Measurements from ENCODE around the gene RNASEH2C.
"Not testable (repeated sequence)": the region's sequence is repeated elsewhere in the genome, so short reads cannot be mapped to it uniquely, and the experiment has no call there.

The RNASEH2C gene

DNA sequence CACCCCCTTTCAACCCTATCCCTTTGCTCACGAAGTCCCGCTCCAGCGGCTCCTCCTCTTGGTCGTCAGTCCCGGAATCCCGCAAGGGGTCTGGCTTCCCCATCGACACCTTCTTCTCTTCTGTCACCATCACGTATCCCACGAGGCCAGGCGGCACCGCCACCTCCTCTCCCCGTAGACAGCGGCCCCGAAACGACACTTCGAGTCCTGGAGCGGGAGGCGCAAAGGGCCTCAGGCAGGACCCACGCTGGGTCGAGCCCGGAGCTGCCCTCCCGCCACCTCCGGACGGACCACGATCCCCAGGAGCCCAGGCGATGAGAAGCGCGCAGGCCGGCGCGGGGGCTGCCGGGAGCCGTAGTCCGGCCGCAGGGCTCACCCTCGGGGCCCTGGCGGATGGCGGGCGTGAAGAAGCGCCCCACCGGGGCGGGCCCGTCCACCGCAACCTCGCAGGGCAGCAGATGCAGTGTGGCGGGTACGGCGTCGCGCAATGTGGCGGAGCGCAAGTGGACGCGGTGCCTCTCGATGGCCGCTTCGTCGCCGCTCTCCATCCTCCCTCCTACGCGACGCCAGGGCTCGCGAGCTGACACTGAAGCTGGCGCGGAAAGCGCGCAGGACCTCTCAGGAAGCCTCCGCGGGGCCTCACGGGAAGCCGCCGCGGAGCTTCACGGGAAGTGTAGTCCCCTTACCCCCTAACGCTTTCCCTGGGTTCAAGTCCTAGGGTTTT lies at the start of gene RNASEH2C:
Gene RNASEH2C (minus strand): TSS at position 588 of the 724 bp plus-strand sequence. CDS start 40 bp downstream, at position 548.
- DNase-seq (ENCODE audit: low read depth), result peak; percentile 61

DNA sequence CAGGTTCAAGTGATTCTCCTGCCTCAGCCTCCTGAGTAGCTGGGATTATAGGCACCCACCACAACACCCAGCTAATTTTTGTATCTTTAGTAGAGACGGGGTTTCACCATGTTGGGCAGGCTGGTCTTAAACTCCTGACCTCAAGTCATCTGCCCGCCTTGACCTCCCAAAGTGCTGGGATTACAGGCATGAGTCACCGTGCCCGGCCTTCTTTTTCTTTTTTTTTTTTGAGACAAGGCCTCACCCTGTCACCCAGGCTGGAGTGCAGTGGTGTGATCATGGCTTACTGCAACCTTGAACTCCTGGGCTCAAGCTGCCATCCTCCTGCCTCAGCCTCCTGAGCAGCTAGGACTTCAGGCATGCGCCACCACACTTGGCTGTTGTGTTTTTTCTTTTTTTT lies 47.2 kb upstream of the RNASEH2C start:
- not testable (repeated sequence) for DNase-seq (ENCODE audit: low read depth)

DNA sequence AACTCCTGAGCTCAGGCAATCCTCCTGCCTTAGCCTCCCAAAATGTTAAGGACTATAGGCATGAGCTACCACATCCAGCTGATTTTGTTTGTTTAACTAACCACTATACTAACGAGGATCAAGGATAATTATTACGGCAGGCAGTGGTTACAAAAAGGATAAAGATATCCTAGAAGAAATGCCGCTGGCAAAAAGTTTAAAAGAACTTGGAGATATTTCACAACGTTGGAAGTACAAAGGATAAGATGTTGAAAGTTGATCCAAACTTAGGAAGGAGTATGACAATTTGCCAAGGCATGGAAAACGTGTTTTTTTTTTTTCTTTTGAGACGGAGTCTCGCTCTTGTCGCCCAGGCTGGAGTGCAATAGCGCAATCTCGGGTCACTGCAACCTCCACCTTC lies 46.8 kb upstream of the RNASEH2C start:
- DNase-seq (ENCODE audit: low read depth), result no peak

DNA sequence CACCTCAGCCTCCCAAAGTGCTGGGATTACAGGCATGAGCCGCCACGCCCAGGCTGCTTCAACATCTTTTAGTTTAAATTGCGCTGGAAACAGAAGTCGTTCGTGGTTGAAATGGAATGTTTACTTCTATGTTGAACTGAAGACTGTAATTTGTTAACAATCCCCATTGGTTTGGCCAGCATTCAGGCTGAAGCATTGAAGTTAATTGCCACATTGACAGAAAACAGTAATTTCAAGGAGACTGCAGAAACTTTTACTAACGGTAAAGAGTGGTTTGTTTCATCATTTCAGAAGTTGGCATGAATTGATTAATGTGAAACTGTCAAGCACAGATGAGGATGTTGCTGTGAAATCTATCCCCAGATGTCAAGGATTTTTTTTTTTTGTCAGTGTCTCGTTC lies 45.9 kb upstream of the RNASEH2C start:
- no peak for DNase-seq (ENCODE audit: low read depth)

DNA sequence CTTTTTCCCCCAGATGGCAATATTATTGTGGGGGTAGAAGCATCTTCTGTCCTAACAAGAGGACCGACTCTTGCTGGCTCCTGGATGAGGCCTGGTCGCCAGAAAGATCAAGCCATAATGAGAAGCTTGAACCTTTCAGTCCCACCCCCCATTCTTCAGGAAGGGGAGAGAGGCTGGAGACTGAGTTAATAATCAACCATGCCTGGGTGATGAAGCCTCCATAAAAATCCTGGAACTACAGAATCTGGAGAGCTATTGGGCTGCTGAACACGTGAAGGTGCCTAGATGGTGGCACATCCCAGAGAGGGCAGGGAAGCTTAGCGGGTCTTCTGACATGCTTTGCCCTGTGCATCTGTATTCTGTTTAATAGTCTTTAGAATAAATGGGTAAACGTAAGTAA lies 43.8 kb upstream of the RNASEH2C start:
- DNase-seq (ENCODE audit: low read depth), result no peak

DNA sequence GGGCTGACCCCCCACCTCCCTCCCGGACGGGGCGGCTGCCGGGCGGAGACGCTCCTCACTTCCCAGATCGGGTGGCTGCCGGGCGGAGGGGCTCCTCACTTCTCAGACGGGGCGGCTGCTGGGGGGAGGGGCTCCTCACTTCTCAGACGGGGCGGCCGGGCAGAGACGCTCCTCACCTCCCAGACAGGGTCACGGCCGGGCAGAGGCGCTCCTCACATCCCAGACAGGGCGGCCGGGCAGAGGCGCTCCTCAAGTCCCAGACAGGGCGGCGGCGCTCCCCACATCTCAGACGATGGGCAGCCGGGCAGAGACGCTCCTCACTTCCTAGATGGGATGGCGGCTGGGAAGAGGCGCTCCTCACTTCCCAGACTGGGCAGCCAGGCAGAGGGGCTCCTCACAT lies 42.2 kb upstream of the RNASEH2C start:
- DNase-seq (ENCODE audit: low read depth), result not testable (repeated sequence)

DNA sequence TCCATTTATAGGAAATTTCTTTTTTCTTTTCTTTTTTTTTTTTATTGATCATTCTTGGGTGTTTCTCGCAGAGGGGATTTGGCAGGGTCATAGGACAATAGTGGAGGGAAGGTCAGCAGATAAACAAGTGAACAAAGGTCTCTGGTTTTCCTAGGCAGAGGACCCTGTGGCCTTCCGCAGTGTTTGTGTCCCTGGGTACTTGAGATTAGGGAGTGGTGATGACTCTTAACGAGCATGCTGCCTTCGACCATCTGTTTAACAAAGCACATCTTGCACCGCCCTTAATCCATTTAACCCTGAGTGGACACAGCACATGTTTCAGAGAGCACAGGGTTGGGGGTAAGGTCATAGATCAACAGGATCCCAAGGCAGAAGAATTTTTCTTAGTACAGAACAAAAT lies 41.6 kb upstream of the RNASEH2C start:
- DNase-seq (ENCODE audit: low read depth), result not testable (repeated sequence)

DNA sequence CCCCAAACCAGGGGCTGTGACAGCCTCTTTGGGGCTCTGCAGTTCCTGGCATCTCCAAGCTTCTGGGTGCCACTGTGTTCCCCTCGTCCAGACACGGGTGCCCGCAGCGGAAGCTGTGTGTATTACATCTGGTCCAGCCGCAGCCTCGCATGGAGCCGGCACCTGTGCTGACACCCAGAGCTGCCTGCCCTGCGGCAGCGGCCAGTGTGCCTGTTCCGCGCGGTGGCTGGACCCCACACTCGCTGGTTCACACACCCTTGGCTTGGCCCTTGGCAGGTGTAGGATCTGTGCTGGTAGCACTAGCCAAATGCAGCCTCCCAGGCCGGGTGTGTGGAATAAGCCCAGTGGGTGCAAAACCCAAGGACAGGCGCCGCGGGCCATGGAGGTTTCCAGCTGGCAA lies 24.5 kb upstream of the RNASEH2C start:
- DNase-seq (ENCODE audit: low read depth), result no peak

DNA sequence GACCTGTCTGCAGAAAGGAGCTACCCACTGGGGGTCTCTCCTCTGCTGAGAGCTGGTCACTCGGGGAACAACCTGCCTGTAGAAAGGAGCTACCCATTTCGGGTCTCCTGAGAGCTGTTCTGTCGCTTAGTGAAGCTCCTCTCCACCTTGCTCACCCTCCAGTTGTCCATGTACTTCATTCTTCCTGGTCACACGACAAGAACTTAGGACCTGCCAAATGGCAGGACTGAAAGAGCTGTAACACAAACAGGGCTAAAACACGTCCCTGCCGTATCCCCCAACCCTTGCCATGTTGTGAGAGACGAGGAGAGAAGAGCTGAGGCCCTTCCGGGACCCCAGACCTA lies 24.1 kb upstream of the RNASEH2C start:
- no peak for DNase-seq (ENCODE audit: low read depth)

DNA sequence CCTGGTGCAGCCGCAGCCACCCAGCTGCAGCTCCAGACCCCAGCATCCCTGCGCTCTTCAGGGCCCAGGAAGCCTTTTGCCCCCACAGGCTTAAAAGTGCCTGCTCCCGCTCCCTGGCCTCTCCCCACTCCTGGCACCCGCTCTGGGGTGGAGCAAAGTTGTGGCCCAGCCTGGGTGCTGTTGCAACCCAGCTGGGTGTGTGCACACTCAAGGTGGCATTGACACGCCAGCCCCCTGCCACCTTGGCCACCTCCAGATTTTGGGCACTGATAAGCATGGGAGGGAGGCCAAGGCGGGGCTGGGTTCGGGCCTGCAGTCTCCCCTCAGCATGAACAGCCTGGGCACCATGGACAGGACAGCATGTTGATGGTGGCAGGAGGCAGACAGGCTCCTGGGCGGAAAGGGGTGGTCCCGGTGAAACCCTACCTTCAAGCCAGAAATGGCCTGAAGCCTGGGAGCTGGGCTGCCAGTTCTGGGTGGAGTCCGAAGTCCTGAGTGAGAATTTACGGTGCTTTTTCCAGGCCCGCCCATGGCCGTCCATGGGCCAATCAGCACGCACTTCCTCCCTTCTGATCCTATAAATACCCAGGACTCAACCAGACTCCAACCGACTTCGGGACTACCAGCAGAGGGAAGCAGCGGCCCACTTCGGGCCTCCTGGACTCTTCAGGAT lies 23.6 kb upstream of the RNASEH2C start:
- no peak for DNase-seq (ENCODE audit: low read depth)

DNA sequence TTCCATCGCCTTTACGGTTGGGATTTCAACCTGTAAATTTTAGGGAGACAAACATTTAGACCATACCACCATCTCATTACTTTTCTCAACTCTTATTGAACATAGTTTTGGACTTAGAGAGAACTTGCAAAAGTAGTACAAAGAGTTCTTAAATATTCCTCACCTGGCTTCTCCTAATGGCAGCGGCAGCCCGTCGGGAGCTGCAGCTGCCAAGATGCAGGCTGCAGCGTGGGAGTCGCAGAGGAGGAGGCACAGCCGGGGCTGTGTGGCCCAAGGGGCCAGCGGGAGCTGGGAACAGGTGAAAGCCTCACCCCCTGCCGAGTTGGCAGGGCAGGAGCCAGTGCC lies 23.1 kb upstream of the RNASEH2C start:
- DNase-seq (ENCODE audit: low read depth), result no peak

DNA sequence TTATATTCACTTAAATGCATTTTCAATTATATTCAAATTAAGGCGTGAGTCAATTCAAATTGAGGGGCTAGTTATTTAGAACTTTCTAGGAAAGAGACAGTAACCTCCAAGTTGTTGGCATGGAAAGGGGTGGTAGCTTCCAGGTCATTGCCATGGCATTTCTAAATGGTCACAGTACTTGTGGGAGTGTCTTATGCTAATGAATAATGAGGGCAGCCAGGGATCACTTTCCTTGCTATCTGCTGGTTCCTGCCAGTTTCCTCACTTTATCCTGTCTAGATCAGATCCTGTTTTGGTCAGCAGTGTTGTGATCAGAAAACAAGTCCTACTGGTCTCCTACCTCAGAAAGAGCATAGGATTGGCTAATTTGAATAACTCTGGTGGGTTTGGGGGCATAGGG lies 21.8 kb upstream of the RNASEH2C start:
- no peak for DNase-seq (ENCODE audit: low read depth)

DNA sequence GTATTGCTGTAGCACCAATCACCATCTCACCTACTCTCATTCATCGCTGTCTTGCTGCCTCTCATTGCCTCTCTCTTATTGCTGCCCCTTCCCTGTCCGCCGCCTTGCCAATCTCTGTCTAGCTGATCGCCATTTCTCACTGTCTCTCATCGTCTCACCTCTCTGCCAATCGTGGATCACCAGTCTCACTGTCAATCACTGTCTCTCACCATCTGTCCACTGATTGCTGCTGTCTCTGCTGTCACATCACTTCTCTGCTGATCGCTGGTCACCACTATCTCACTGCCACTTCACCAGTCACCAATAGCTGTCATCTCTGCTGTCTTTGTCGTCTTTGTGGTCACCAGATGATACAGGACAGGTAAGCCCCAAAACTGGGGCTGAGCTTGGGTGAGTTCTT lies 20.6 kb upstream of the RNASEH2C start:
- no peak for DNase-seq (ENCODE audit: low read depth)

DNA sequence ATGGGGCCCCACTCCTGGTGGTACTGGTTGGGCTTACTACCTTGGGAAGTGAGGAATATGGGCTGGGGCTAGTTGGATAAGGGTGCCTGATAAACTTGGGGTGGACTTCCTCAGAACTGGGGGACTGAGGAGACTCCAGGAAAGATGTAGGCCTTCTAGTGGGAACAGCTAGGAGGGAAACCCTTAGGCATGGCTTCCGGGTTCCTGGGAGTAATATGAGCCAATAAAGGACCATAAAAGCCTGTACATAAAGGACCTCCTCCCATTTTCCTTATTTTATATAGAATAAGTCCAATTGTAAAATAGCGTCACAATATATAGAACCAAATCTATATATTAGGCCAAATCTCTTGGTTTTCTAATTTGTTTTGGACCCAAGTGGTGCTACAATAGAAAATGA lies 18.4 kb upstream of the RNASEH2C start:
- no peak for DNase-seq (ENCODE audit: low read depth)

DNA sequence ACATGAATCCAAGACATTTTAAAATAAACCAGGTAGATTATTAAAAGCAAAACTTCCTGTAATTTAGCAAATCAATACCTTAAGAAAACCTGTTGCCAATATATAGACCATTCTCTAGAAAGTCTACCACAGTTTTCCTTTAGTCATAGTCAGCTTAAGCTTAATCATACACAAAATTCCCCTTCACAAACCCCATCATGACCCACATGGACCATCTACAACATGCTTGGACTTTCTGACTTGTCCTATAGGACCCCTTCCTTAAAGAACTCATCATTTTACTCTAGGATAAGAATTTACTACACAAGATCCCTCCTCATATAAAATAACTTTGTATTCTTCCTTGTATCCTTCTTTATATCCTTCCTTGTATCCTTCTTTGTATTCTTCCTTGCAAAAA lies 16.2 kb upstream of the RNASEH2C start:
- no peak for DNase-seq (ENCODE audit: low read depth)

DNA sequence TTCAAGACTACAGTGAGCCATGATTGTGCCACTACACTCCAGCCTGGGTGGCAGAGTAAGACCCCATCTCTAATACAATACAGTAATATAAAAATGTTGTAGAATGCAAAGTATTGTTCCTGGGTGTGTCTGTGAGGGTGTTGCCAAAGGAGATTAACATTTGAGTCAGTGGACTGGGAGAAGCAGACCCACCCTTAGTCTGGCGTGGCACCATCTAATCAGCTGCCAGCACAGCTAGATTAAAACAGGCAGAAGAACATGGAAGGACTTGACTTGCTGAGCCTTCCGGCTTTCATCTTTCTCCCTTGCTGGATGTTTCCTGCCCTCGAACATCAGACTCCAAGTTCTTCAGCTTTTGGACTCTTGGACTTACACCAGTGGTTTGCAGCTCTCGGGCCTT lies 14.5 kb upstream of the RNASEH2C start:
- not testable (repeated sequence) for DNase-seq (ENCODE audit: low read depth)

DNA sequence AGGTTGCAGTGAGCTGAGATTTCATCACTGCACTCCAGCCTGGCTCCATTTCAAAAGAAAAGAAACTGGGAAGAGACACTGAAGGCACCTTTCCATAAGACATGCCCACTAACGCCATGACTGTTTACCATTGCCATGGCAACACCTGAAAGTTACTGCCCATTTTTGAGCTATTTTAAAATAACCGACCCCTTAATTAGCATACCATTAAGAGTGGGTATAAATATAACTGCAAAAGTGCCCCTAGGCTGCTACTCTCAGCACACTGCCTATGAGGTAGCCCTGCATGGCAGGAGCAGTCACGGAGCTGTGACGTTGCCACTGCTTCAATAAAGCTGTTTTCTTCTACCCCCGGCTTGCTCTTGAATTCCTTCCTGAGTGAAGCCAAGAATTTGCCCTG lies 9.9 kb upstream of the RNASEH2C start:
- no peak for DNase-seq (ENCODE audit: low read depth)

DNA sequence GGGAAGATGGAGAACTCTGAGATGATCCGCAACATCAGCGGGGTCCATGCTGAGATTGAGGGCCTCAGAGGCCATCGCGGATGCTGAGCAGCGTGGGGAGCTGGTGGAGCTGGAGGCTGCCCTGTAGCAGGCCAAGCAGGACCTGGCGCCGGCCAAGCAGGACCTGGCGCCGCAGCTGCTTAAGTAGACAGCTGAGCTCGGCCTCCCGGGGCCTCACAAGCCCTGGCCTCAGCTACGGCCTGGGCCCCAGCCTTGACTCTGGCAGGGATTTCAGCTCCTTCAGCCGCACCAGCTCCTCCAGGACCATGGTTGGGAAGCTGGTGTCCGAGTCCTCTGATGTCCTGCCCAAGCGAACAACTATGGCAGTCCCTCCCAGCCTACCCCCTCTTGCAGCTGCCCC lies 7.3 kb upstream of the RNASEH2C start:
- no peak for DNase-seq (ENCODE audit: low read depth)

DNA sequence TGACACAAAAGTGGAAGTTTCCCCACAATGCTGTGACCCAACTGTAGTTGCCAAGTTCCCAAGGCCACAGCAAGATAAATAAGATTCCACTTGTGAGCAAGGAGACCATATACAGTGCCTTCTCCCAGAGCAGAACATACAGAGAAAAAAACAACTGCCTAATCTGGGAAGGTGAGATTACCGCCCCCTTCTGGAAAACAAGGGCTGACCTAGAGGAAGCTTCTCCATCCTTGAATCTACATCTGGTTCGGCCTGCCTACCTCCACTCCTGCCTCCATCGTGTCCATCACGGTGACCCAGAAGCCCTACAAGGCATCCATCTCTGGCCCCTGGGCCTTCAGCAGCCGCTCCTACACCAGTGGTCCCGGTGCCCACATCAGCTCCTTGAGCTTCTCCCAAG lies 6.1 kb upstream of the RNASEH2C start:
- DNase-seq (ENCODE audit: low read depth), result no peak

DNA sequence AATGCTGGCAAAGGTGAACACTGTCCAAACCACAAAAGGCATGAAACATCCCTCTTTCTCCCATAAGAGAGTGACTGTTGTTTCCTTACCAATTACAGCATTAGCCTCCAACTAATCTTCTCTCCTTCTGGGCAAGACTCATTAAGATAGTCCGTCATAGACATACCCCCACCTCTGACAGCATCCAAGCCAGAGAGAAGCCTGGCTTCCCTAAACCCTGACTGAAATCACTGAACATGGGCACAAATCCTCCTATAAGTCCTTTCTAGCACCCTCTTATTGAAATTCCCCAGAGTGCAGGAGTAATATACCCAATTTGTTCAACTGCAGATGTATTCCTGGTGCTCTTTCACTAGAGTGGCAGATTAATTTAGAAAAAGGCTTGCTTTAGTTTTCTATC lies 1.7 kb upstream of the RNASEH2C start:
- DNase-seq (ENCODE audit: low read depth), result no peak

DNA sequence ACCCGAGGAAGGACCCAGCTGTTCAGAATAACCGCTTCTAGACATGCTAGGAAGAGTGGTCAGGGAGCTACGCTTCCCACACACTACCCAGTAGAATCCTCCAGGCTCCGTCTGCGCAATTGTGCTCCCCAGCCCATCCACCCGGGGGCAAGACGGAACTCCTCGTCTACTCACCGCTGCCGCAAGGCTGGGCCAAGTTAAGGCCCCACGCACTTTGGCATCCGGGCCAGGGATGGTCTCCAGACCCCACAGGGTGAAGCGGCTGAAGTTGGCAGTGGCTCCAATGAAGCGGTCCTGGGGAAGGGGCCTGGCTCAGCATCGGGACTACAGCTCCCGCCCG lies 757 bp downstream of the RNASEH2C start:
- DNase-seq (ENCODE audit: low read depth), result no peak

DNA sequence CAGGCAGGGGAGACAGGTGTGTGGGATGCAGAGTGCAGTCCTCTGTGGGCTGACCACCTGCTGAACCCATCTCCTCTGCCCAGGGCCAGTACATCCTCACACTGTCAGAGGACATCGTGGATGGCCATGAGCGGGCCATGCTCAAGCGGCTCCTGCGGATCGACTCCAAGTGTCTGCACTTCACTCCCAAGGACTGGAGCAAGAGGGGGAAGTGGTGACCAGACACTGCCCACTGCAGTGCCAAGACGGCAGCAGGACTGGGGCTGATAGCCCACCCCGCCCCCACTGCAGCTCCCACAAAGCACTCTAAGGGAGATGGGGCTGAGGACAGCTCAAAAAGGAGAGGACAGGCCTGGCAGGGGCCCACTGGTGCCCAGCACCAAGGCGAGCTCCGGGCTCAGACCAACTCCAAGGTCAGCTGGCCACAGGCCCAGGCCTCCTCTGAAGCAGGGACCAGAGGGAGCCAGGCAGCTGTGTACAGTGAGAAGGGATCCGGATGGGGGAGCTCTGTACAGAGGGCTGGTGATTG lies 1.6 kb downstream of the RNASEH2C start:
- no peak for DNase-seq (ENCODE audit: low read depth)

DNA sequence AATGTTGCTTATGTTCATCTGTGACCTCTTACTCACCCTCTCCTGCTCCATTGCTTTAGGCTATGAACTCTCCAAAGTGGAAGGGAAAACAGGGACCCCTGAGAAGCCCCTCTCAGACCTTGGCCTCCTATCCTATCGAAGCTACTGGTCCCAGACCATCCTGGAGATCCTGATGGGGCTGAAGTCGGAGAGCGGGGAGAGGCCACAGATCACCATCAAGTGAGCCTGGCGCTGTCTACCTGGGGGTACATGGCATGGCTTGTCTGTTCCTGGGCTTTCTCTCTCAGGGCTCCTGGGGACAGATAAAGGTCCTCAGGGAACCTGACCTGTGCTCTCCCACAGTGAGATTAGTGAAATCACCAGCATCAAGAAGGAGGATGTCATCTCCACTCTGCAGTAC lies 2.1 kb downstream of the RNASEH2C start:
- DNase-seq (ENCODE audit: low read depth), result no peak

DNA sequence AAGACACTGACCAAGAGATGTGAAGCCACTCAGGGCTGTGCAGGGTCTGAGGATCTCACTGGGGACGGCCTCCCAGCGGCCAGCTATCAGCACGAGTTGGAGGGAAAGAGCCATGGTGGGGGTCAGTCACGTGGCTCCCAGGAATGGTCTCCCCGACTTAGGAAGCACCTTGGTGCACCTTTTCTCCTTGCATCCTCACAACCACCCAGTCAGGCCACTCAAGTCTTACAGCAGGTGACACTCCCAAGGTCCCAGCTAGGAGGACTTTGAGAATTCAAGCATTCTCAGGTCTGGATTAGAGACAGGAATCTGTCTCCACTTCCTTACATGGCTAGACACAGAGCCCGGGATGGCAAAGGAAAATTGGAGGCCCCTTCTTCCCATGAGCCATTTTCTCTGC lies 2.7 kb downstream of the RNASEH2C start:
- no peak for DNase-seq (ENCODE audit: low read depth)
